ENCODE measurements around the gene LPCAT3.

LPCAT3 gene

DNA sequence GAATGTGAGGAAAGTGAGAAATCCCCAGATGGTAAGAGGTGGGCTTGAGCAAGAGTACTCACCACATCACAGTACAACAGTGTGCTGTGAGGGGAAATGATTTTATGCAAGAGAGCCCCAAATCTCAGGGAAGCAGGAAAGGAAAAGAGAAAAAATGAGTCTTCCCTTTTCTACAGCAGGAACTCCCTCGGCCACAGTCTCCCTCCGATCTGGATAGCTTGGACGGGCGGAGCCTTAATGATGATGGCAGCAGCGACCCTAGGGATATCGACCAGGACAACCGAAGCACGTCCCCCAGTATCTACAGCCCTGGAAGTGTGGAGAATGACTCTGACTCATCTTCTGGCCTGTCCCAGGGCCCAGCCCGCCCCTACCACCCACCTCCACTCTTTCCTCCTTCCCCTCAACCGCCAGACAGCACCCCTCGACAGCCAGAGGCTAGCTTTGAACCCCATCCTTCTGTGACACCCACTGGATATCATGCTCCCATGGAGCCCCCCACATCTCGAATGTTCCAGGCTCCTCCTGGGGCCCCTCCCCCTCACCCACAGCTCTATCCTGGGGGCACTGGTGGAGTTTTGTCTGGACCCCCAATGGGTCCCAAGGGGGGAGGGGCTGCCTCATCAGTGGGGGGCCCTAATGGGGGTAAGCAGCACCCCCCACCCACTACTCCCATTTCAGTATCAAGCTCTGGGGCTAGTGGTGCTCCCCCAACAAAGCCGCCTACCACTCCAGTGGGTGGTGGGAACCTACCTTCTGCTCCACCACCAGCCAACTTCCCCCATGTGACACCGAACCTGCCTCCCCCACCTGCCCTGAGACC lies 82.7 kb downstream of the LPCAT3 start:
- in situ Hi-C loops (cut with MboI; ENCODE audit: low sequenced_read_pairs), result no loop called here
- peaks cover 7% of the 10 kb centered on the region; the same call in 1 of the 2 replicates for H3K4me1 ChIP-seq
- no peaks in the 10 kb centered on the region for H3K27me3 ChIP-seq (ENCODE audit: low read depth)
- H3K36me3 ChIP-seq (replicated peaks), result peaks cover 57% of the 10 kb centered on the region
- H3K9me3 ChIP-seq, result no peaks in the 10 kb centered on the region
- DNase-seq (ENCODE audit: low spot score in 2 of 2), result no peak
- no peak overlapping the region for H3K4me3 ChIP-seq

DNA sequence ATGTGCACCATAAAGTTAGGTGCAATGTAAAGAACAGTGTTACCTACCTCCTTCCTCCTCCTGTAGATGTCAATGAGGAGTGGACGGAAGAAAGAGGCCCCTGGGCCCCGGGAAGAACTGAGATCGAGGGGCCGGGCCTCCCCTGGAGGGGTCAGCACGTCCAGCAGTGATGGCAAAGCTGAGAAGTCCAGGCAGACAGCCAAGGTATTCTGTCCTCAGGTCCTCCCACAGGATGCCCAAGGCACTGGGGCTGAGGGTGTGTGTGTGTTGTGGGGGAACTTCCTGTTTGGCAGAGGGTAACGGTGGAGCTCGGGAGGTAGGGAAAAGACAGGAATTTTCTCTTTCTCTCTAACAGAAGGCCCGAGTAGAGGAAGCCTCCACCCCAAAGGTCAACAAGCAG lies 84.2 kb downstream of the LPCAT3 start:
- Histone ChIP-seq H3K27me3 (ENCODE audit: low read depth) (no peaks in the 10 kb centered on the region), H3K36me3 (replicated peaks) (peaks cover 49% of the 10 kb centered on the region), H3K4me3 (no peak overlapping the region), H3K9me3 (no peaks in the 10 kb centered on the region), H3K4me1 (peaks cover 18% of the 10 kb centered on the region)
- no peak for DNase-seq (ENCODE audit: low spot score in 2 of 2)
- in situ Hi-C loops (cut with MboI; ENCODE audit: low sequenced_read_pairs), result no loop called here

GRCh38 chr12:6932766-6933165 lies 85.5 kb downstream of the LPCAT3 start:
- H3K4me3 ChIP-seq, result no peak overlapping the region
- peaks cover 41% of the 10 kb centered on the region for H3K36me3 ChIP-seq (replicated peaks)
- peaks cover 15% of the 10 kb centered on the region for H3K4me1 ChIP-seq
- no peaks in the 10 kb centered on the region for H3K27me3 ChIP-seq (ENCODE audit: low read depth)
- in situ Hi-C loops (cut with MboI; ENCODE audit: low sequenced_read_pairs), result no loop called here
- no peak for DNase-seq (ENCODE audit: low spot score in 2 of 2)
- no peaks in the 10 kb centered on the region for H3K9me3 ChIP-seq

DNA sequence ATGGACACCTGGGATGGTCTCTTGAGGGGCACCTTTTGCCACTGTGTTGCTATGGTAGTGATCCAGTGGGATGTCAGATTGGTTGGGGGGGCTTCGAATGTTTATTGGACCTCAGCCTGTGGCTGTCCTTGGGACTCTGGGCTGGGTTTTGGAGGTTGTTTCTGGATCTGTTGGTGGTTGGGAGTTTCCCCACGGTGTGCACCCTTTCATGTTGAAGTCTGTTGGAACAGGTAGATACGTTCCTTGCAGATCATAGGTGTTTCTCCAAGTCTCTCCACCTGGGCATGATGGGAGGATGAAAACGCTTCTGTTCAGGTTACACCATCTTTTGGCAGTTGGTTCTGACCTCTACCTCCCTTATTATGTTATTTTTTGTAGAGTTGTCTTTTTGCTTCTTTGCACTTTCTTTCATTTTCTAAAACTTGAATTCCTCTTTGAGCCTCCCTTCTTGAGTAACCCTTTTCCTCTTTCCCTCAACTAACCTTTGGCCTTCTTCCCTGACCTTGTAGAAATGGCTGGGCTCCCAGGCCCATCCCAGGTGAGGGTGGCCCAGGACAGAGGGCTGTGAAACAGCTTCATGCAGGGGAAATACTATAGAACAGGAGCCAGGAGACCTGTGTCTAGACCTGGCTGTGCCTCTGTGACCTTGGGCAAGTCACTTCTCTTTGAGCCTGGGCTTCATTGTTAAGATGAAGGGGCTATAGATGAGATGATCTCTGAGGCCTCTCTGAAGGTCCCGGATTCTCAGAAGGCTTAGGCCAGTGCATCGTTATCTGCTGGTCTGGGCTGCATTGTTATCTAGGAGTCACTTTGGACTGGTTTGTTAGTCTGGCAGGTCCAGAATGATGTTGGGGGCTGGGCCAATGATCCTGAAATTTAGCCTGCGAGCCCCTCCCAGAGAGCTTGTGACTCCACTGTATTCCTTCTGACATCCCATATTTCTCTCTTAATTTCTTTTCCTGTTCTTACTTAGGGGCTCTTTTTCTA lies 88.5 kb downstream of the LPCAT3 start:
- no peaks in the 10 kb centered on the region for H3K27me3 ChIP-seq (ENCODE audit: low read depth)
- H3K4me1 ChIP-seq, result peaks cover 36% of the 10 kb centered on the region

DNA sequence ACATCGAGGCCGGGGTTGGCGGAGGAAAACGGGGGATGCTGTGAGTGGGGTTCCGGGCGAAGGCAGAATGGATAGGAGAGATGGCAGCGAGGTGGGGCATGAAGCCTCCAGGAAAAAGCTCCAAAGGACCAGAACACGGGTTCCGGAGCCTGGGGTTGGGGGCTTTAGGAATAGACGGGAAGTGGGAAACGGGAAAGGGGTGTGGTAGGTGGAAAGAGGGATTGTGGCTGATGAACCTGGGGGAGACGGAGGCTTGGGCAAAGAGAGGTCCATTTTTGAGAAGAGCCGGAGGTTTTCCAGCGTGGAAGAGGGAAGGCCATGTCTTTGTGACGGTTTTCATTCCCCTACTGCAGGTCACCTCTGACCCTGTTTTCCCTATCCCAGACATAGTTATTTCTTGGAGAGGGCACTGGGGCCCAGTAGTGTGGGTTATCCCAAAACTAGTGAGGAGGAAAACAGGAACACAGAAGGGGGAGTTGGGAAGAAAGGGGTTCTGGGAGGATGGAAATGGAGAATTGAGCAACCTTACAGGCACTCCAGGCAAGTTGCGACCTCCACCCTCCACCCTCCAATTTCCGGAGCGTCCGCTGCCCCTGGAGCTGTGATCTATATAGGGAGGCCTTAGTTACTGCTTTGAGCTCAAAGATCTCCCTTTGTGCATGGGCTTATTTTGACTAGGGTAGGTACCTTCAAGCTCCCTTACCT lies 89.4 kb downstream of the LPCAT3 start:
- Histone ChIP-seq H3K4me3 (peak overlapping the region; percentile 70), H3K27me3 (ENCODE audit: low read depth) (no peaks in the 10 kb centered on the region), H3K4me1 (peaks cover 40% of the 10 kb centered on the region), H3K36me3 (replicated peaks) (peaks cover 13% of the 10 kb centered on the region), H3K9me3 (no peaks in the 10 kb centered on the region)
- in situ Hi-C loops (cut with MboI; ENCODE audit: low sequenced_read_pairs), result no loop called here
- DNase-seq (ENCODE audit: low spot score in 2 of 2), result no peak

More for the DNA sequence above, 88.5 kb downstream of the LPCAT3 start:
- DNase-seq (ENCODE audit: low spot score in 2 of 2), result no peak
- peak overlapping the region; percentile 70 for H3K4me3 ChIP-seq
- peaks cover 19% of the 10 kb centered on the region for H3K36me3 ChIP-seq (replicated peaks)
- in situ Hi-C loops (cut with MboI; ENCODE audit: low sequenced_read_pairs), result no loop called here
- no peaks in the 10 kb centered on the region for H3K9me3 ChIP-seq

- Histone ChIP-seq H3K27me3 (ENCODE audit: low read depth) (no peaks in the 10 kb centered on the region), H3K4me1 (peaks cover 40% of the 10 kb centered on the region), H3K9me3 (no peaks in the 10 kb centered on the region), H3K36me3 (replicated peaks) (peaks cover 8% of the 10 kb centered on the region), H3K4me3 (peak overlapping the region; percentile 70)
- in situ Hi-C loops (cut with MboI; ENCODE audit: low sequenced_read_pairs), result no loop called here
- no peak for DNase-seq (ENCODE audit: low spot score in 2 of 2)
Measured at GRCh38 chr12:6928022-6928702, 90.1 kb downstream of the LPCAT3 start.

DNA sequence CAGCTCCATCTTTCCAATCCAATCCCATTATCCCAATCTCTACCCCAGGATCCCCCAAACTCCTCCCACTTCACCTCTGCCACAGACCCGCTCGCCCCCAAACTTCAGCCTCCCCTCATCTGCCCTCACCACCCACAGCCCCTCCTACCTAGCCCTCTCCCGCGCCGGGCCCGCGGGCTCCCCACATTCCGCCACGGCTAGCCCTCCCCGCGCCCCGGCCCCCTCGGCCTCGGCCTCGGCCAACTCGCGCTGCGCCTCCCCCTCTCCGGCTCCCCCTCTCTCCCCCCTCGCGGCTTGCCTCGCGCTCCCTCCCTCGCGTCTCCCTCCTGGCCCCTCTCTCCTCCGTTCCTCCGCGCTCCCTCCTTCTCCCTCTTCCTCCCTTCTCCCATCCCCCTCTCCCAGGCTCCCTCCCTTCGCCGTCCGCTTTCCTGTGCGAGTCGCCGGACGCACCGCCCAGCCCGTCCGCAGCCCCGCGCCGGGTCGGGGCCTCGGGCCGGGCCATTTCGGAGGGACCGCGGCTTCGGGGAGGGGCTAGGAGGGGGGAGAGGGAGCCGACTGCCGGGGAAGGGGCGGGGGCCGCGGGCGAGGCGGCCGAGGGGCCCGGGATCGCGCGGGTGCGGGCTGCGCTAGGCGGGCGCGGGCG lies 90.8 kb downstream of the LPCAT3 start, which contains the start of gene ATN1:
TSS of gene ATN1 (plus strand) at position 581 of the 643 bp plus-strand sequence. CDS start 6,043 bp downstream, outside the sequence.
- H3K9me3 ChIP-seq, result no peaks in the 10 kb centered on the region
- peak within 1 kb of the TSS; percentile 70 for H3K4me3 ChIP-seq
- peaks cover 15% of the 10 kb centered on the region for H3K36me3 ChIP-seq (replicated peaks)
- H3K4me1 ChIP-seq, result peaks cover 40% of the 10 kb centered on the region
- peak; percentile 67 to 84 for DNase-seq (ENCODE audit: low spot score in 2 of 2)
- in situ Hi-C loops (cut with MboI; ENCODE audit: low sequenced_read_pairs), result no loop called here
- no peaks in the 10 kb centered on the region for H3K27me3 ChIP-seq (ENCODE audit: low read depth)
